Colonic mucosa (tissue), 4 donors: Measurements from ENCODE around the gene SLC48A1. TPM values are rescaled to one million over a fixed set of nuclear protein-coding genes. Genes with fewer than 3 reads are reported as not detected.

Experiments used
- DNase-seq: peaks from one replicate; pipeline ENCODE4 v3.0.0-alpha.2; 2020
- H3K27ac ChIP-seq: fragments of 200-600 bp; one replicate; pipeline ENCODE4 v1.8.0; 2021
- H3K27me3 ChIP-seq: fragments of 200-600 bp; one replicate; pipeline ENCODE4 v1.8.0; 2021
- H3K36me3 ChIP-seq: fragments of 200-600 bp; one replicate; pipeline ENCODE4 v1.8.0; 2021
- H3K4me1 ChIP-seq: fragments of 200-600 bp; one replicate; pipeline ENCODE4 v1.8.0; 2021; ENCODE audit warnings: mild to moderate bottlenecking
- H3K4me3 ChIP-seq: fragments of 200-600 bp; one replicate; pipeline ENCODE4 v1.8.0; 2021
- H3K9ac ChIP-seq, 2 donors: one replicate each; pipeline ENCODE4 v1.7.0; 2013; ENCODE audit warnings: control low read depth in 2 of 2, low read depth in 2 of 2, low read length in 2 of 2
- H3K9me3 ChIP-seq: fragments of 200-600 bp; one replicate; pipeline ENCODE4 v1.8.0; 2021
- intact Hi-C: fragments of 100-400 bp; cut with DNase I; formaldehyde crosslinking; loops from one replicate; pipeline ENCODE4 v1.14.1; 2022
- total RNA-seq, 2 donors: library from RNA; stranded (reverse); fragmentation: NEBNext Ultra II Directional in 1 of 2; extraction: Animal tissue kit (Norgen Biotek cat#: 25700) in 1 of 2; gene quantifications; one replicate each; pipeline ENCODE4 v1.2.1, GENCODE V29; 2021
- TF ChIP-seq, protein P1 (sequence below): fragments of 200-600 bp; IDR thresholded peaks from one replicate; pipeline ENCODE4 v1.8.0; 2022; ENCODE audit warnings: antibody characterized with exemption, mild to moderate bottlenecking
- donor health status: healthy.
- donor health status: DM: no; HTN: no; CAD: no.
- donor health status: DM: no; HTN: no; CAD: no.

The SLC48A1 gene
- total RNA-seq, 2 donors from 2014 or later: 12.2 to 17.9 TPM

DNA sequence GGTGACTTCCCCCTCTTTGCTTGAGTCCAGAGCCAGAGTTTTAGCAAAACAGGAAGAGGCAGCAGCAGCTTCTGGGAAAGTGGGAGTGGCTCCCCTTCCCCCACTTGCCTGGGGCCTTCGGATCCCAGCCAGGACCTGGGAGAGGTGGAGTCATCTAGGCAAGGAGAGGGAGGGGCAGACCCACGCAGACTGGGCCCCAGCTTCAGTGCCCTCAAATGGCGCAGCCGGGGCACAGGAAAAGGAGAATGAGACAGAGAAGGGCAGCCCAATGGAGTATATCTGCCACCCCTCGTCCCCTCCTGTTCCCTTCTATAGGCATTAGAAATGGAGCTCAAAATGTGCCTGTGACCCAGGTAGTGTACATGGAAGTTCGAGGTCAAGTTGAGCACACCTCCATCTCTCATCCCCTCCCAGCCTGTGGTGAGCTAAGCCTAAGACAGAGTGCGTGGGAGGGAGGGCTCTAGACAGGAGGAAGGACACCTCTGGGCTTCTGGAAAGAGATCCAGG is 56.0 kb downstream of the SLC48A1 start:
- Histone ChIP-seq H3K27ac (peak overlapping the region; percentile 53), H3K36me3 (no peaks in the 10 kb centered on the region), H3K9ac (peak overlapping the region; percentile 41 to 54), H3K27me3 (no peaks in the 10 kb centered on the region), H3K9me3 (no peaks in the 10 kb centered on the region), H3K4me1 (peaks cover 8% of the 10 kb centered on the region), H3K4me3 (no peak overlapping the region)
- TF ChIP-seq, protein P1, sequence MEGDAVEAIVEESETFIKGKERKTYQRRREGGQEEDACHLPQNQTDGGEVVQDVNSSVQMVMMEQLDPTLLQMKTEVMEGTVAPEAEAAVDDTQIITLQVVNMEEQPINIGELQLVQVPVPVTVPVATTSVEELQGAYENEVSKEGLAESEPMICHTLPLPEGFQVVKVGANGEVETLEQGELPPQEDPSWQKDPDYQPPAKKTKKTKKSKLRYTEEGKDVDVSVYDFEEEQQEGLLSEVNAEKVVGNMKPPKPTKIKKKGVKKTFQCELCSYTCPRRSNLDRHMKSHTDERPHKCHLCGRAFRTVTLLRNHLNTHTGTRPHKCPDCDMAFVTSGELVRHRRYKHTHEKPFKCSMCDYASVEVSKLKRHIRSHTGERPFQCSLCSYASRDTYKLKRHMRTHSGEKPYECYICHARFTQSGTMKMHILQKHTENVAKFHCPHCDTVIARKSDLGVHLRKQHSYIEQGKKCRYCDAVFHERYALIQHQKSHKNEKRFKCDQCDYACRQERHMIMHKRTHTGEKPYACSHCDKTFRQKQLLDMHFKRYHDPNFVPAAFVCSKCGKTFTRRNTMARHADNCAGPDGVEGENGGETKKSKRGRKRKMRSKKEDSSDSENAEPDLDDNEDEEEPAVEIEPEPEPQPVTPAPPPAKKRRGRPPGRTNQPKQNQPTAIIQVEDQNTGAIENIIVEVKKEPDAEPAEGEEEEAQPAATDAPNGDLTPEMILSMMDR: no peak
- intact Hi-C loops: no loop called here
- DNase-seq: peak; percentile 85

DNA sequence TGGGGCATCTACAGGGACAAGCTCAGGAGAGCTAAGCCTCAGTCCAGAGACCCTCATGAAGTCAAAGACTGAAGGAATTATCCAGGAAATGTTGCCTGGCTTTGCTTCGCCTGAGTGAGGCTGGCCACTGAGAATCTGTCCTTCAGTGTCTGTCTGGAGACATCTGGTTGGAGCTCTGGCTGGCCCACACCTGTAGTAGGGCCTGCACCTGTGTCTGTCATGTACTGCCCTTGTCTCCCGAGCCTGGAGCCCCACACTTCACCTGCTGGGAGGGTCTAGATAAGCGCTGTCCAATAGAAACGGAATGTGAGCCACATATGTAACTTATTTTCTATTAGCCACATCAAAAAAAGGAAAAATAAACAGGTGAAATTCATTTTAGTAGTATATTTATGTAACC is 56.5 kb downstream of the SLC48A1 start:
- Histone ChIP-seq H3K27ac (no peak overlapping the region), H3K9me3 (no peaks in the 10 kb centered on the region), H3K36me3 (no peaks in the 10 kb centered on the region), H3K9ac (no peak overlapping the region), H3K4me1 (peaks cover 8% of the 10 kb centered on the region), H3K27me3 (no peaks in the 10 kb centered on the region), H3K4me3 (no peak overlapping the region)
- intact Hi-C loops: no loop called here
- TF ChIP-seq, protein P1: no peak
- no peak for DNase-seq

Other genes starting within 250 kb of the SLC48A1 start
- 10 to 100 TPM; 16.7 to 17.0 TPM for gene RPAP3, start 67.2 kb upstream of the SLC48A1 start, total RNA-seq
- not detected for gene ENDOU, start 47.7 kb upstream of the SLC48A1 start, total RNA-seq
- 10 to 100 TPM; 10.1 TPM for gene RAPGEF3, start 14.4 kb upstream of the SLC48A1 start, total RNA-seq
- 10 to 100 TPM; 27.3 to 29.7 TPM for gene HDAC7, start 46.7 kb downstream of the SLC48A1 start, total RNA-seq
- 100 to 1,000 TPM; 124 to 140 TPM for gene VDR, start 131.8 kb downstream of the SLC48A1 start, total RNA-seq
- gene TMEM106C, start 190.4 kb downstream of the SLC48A1 start, total RNA-seq: 100 to 1,000 TPM; 187 to 258 TPM
- gene COL2A1, start 231.2 kb downstream of the SLC48A1 start, total RNA-seq: 1 to 10 TPM; 1.1 to 1.3 TPM